HEK293T (cell line): ENCODE data around the gene MAN1B1.

Experiments used
- CTCF ChIA-PET: fragments of 350-600 bp; formaldehyde crosslinking; extraction: SDS; loops from one replicate; lab custom pipeline; 2021; ENCODE audit warnings: antibody characterized with exemption, inconsistent platforms; lab: Yijun Ruan, JAX
- POLR2A ChIA-PET: fragments of 350-600 bp; formaldehyde crosslinking; extraction: SDS; loops from one replicate; lab custom pipeline; 2020; ENCODE audit warnings: antibody characterized with exemption, inconsistent platforms; lab: Yijun Ruan, JAX
- DNase-seq: peaks from one replicate; pipeline ENCODE4 v3.0.0; 2012; ENCODE audit warnings: mixed read lengths; ENCODE audit errors: extremely low spot score
- ARNT ChIP-seq: fragments of 450-650 bp; IDR thresholded peaks from 2 replicates; pipeline ENCODE4 v1.6.1; 2017; ENCODE audit warnings: mild to moderate bottlenecking
- BHLHE40 ChIP-seq: fragments of 450-650 bp; IDR thresholded peaks from 2 replicates; pipeline ENCODE4 v1.6.1; 2016; ENCODE audit warnings: mild to moderate bottlenecking, moderate library complexity, borderline replicate concordance
- CTBP1 ChIP-seq: fragments of 450-650 bp; IDR thresholded peaks from 2 replicates; pipeline ENCODE4 v1.6.1; 2016; ENCODE audit warnings: borderline replicate concordance
- ELF4 ChIP-seq: fragments of 450-650 bp; IDR thresholded peaks from 2 replicates; pipeline ENCODE4 v1.6.1; 2017; ENCODE audit warnings: antibody characterized with exemption
- FOXA1 ChIP-seq: fragments of 450-650 bp; IDR thresholded peaks from 2 replicates; pipeline ENCODE4 v1.6.1; 2016; ENCODE audit warnings: mild to moderate bottlenecking
- FOXK2 ChIP-seq: fragments of 450-650 bp; IDR thresholded peaks from 2 replicates; pipeline ENCODE4 v1.6.1; 2016; ENCODE audit warnings: mild to moderate bottlenecking
- FOXM1 ChIP-seq: fragments of 450-650 bp; IDR thresholded peaks from 2 replicates; pipeline ENCODE4 v1.6.1; 2017; ENCODE audit warnings: mild to moderate bottlenecking, borderline replicate concordance
- HDGF ChIP-seq: fragments of 450-650 bp; IDR thresholded peaks from 2 replicates; pipeline ENCODE4 v1.6.1; 2017; ENCODE audit warnings: antibody characterized with exemption, borderline replicate concordance
- L3MBTL2 ChIP-seq: fragments of 450-650 bp; conservative IDR thresholded peaks from 2 replicates; pipeline ENCODE4 v1.6.1; 2016; ENCODE audit warnings: mild to moderate bottlenecking
- LEF1 ChIP-seq: fragments of 450-650 bp; IDR thresholded peaks from 2 replicates; pipeline ENCODE4 v1.6.1; 2017; ENCODE audit warnings: mild to moderate bottlenecking, borderline replicate concordance
- NFRKB ChIP-seq: fragments of 450-650 bp; IDR thresholded peaks from 2 replicates; pipeline ENCODE4 v1.6.1; 2016; ENCODE audit warnings: mild to moderate bottlenecking, moderate library complexity
- SP1 ChIP-seq: fragments of 450-650 bp; IDR thresholded peaks from 2 replicates; pipeline ENCODE4 v1.6.1; 2017
- SUZ12 ChIP-seq: fragments of 450-650 bp; IDR thresholded peaks from 2 replicates; pipeline ENCODE4 v1.6.1; 2016; ENCODE audit warnings: mild to moderate bottlenecking
- TARDBP ChIP-seq: fragments of 450-650 bp; IDR thresholded peaks from 2 replicates; pipeline ENCODE4 v1.6.1; 2016
- ZNF384 ChIP-seq: fragments of 450-650 bp; IDR thresholded peaks from 2 replicates; pipeline ENCODE4 v1.6.1; 2016
- TF ChIP-seq, protein P1 (sequence below): fragments of 450-650 bp; IDR thresholded peaks from 2 replicates; pipeline ENCODE4 v1.6.1; 2016

MAN1B1 gene

DNA sequence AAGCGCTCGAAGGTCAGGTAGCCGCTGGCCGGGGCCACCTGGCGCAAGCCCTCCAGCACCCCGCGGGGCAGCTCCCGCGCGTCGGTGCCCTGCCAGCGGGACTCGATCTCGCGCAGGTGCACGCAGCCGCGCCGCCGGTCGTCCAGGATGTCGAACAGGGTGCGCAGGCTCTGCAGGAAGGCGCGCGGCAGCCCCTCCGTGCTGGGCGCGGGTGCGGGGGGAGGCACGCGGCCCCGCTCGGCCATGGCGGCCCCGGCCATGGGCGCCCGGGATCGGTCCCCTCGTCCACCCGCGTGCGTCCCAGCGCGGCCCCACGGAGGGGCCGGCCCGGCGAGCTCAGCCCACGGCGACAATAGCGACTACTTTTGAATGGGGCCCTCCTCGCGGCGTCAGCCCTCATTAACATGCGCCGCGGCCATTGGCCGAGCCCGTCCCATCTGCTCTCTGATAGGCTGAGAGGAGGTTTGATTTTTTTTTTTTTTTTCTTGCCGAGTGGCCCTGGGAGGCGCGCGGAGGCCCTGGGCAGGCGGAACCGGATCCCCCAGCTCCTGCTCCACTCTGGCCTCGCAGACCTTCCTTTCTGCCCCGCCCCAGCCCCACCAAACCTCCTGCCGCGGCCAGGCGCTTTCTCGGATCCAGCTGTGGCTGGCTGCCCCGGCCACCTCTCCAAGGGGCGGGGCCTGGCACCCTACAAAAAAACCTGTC is 16.4 kb upstream of the MAN1B1 start, which contains the start of gene SAPCD2:
TSS of gene SAPCD2 (minus strand) at position 357 of the 705 bp plus-strand sequence. CDS start at position 260, 97 bp downstream.
- peak; percentile 93 for DNase-seq
- CTCF ChIA-PET: interaction anchor here (0.8 to 2.4 kb wide), 7 partner anchors 12 to 166 kb away, joined by 3 to 11 read pairs (median 8); partner anchors contain the start of genes ABCA2 and NPDC1
- TF ChIP-seq LEF1 (0 out of 2 replicates have a peak, but pooled peaks have one; percentile 41), FOXM1 (peak; percentile 51; the same call in 1 of the 2 replicates), FOXK2 (no peak), NFRKB (no peak), TARDBP (no peak), SUZ12 (no peak), ARNT (no peak), ZNF384 (peak; percentile 99), L3MBTL2 (peak; percentile 48; the same call in 1 of the 2 replicates)
- TF ChIP-seq, protein P1, sequence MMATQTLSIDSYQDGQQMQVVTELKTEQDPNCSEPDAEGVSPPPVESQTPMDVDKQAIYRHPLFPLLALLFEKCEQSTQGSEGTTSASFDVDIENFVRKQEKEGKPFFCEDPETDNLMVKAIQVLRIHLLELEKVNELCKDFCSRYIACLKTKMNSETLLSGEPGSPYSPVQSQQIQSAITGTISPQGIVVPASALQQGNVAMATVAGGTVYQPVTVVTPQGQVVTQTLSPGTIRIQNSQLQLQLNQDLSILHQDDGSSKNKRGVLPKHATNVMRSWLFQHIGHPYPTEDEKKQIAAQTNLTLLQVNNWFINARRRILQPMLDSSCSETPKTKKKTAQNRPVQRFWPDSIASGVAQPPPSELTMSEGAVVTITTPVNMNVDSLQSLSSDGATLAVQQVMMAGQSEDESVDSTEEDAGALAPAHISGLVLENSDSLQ: no peak
- POLR2A ChIA-PET: interaction anchor here (0.9 to 3.2 kb wide), 10 partner anchors 12 to 828 kb away, joined by 3 to 27 read pairs (median 4); partner anchors contain the start of gene MAN1B1

DNA sequence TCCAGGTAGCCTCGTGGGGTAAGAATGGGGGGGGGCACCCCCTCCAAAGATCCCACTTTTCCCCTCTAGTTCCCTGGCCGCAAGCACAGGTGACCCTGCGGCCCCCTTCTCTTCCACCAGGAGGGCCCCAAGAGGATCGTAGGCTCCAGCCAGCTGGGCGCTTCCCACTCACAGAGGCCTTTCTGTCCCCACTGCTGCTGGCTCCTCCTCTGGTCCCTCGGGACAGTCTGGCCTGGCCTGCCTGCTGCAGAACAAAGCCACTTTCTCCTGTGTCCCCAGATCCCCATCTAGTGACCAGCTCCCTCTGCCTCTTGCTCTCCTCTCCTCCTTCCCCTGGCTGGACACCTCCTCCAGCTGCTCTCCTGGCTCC is 15.9 kb upstream of the MAN1B1 start:
- no peak for DNase-seq
- CTCF ChIA-PET: interaction anchor here (0.8 to 2.4 kb wide), 6 partner anchors 13 to 166 kb away, joined by 3 to 11 read pairs (median 6); partner anchors contain the start of genes ABCA2 and NPDC1
- TF ChIP-seq L3MBTL2: 0 out of 2 replicates have a peak, but pooled peaks have one; percentile 1
- TF ChIP-seq LEF1: no peak
- POLR2A ChIA-PET: interaction anchor here (1.2 to 3.2 kb wide), 5 partner anchors 13 to 170 kb away, joined by 3 to 27 read pairs (median 5); partner anchors contain the start of gene MAN1B1

DNA sequence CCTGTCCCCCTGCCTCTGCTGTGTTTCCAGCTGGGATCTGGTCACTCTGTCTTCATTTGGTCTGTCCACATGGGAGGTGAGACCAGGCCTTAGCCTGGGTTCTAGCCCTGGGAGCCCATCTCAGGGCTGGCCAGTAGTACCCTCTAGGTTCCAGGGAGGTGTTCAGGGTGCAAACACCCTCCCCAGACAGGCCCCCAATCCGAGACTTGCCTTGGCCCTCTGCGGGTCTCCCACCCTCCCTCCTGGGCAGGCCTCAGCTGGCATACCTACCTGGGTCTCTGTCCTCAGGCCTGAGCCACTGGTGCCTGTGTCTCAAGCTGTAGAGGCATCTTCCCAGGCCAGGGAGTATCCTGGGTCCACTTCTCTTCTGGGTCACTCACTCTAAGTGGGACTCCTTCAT is 15.5 kb upstream of the MAN1B1 start:
- ChIA-PET CTCF (interaction anchor here (1.2 to 2.4 kb wide), 4 partner anchors 13 to 42 kb away, joined by 3 to 11 read pairs (median 8); partner anchors contain the start of genes ABCA2 and NPDC1), POLR2A (interaction anchor here (1.3 to 3.2 kb wide), 4 partner anchors 12 to 169 kb away, joined by 3 to 27 read pairs (median 6); partner anchors contain the start of gene MAN1B1)
- no peak for DNase-seq

DNA sequence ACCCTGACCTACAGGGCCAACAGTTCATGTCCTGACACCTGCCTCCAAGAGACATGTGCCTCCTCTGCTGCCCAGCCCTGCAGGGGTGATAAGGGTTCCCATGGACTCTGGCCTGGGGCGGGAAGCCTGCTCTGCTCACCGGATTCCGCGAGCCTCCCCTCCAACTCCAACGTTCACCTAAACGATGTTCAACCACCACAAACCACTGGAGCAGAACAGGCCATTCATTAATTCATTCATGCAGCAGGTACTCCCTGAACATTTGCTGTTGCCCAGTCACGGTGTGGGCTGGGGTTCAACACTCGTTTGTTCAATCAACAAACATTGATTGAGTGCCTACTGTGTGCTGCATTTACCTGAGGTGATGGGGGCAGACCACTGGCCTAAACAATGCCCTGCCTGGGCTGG is 12.8 kb upstream of the MAN1B1 start:
- DNase-seq: no peak
- POLR2A ChIA-PET: interaction anchor here (1.5 kb wide), 1 partner anchor 55 kb away, joined by 3 read pairs; no protein-coding TSS in a partner anchor
- CTCF ChIA-PET: interaction anchor here (1.0 kb wide), 1 partner anchor 10 kb away, joined by 3 read pairs; no protein-coding TSS in a partner anchor

More for the DNA sequence above, 15.5 kb upstream of the MAN1B1 start:
- no peak for TF ChIP-seq ZNF384
- no peak for TF ChIP-seq CTBP1
- TF ChIP-seq SUZ12: no peak
- TF ChIP-seq, protein P1: no peak
- TF ChIP-seq L3MBTL2: no peak
- TF ChIP-seq FOXK2: no peak
- no peak for TF ChIP-seq ARNT
- no peak for TF ChIP-seq SP1
- no peak for TF ChIP-seq NFRKB
- TF ChIP-seq FOXM1: no peak
- no peak for TF ChIP-seq TARDBP
- TF ChIP-seq HDGF: no peak
- TF ChIP-seq ELF4: no peak
- no peak for TF ChIP-seq FOXA1
- no peak for TF ChIP-seq LEF1
- TF ChIP-seq BHLHE40: no peak

DNA sequence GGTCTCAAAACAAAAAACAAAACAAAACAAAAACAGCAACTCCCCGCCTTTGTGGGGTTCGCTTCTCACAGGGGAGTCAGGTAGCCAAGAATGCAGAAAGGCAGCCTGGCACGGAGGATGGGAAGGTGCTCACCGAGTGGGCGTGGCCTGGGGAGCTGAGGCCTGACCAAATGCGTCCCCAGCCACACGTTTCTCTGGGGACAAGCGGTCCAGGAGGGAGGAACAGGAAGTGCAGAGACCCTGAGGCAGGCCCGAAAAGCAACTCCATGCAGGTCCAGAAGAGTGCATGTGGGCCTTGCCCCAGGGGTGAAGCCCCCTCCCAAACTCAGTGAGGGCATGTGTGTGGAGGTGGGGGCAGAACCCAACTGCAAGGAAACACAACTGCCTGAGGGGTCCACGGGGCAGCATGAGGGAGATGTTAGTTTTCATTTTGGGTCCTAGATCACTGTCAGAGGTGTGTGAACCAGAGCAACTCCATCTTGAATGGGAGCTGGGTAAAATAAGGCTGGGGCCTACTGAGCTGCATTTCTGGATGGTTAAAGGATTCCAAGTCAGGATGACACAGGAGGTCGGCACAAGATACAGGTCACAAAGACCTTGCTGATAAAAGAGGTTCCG is 12.0 kb upstream of the MAN1B1 start:
- ChIA-PET POLR2A (interaction anchor here (1.5 kb wide), 1 partner anchor 55 kb away, joined by 3 read pairs; no protein-coding TSS in a partner anchor), CTCF (no interaction called here)
- no peak for TF ChIP-seq FOXA1
- no peak for TF ChIP-seq NFRKB
- no peak for TF ChIP-seq FOXM1
- no peak for TF ChIP-seq L3MBTL2
- no peak for TF ChIP-seq BHLHE40
- TF ChIP-seq TARDBP: no peak
- no peak for TF ChIP-seq LEF1
- TF ChIP-seq ARNT: no peak
- no peak for TF ChIP-seq ZNF384
- no peak for TF ChIP-seq SP1
- no peak for DNase-seq

More for the DNA sequence above, 12.8 kb upstream of the MAN1B1 start:
- TF ChIP-seq FOXK2 (no peak), HDGF (no peak), SUZ12 (no peak), SP1 (no peak), L3MBTL2 (no peak), ZNF384 (no peak), NFRKB (no peak), ARNT (no peak)

DNA sequence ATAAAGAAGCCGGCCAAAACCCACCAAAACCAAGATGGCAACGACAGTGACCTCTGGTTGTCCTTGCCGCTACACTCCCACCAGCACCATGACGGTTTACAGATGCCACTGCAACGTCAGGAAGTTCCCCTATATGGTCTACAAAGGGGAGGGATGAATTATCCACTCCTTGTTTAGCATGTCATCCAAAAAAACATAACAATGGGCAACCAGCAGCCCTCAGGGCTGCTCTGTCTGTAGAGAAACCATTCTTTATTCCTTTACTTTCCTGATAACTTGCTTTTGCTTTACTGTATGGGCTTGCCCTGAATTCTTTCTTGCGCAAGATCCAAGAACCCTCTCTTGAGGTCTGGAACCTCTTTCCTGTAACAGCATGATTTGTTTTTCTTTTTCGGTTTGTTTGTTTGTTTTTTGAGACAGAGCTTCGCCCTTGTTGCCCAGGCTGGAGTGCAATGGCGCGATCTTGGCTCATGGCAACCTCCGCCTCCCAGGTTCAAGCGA is 11.5 kb upstream of the MAN1B1 start:
- DNase-seq: no peak
- CTCF ChIA-PET: no interaction called here
- TF ChIP-seq FOXA1 (no peak), ARNT (no peak), SP1 (no peak), L3MBTL2 (no peak), BHLHE40 (no peak), HDGF (no peak), LEF1 (no peak), SUZ12 (no peak), FOXM1 (no peak), TARDBP (no peak), CTBP1 (no peak)
- TF ChIP-seq, protein P1: no peak
- POLR2A ChIA-PET: interaction anchor here (1.5 to 2.5 kb wide), 2 partner anchors 11 to 54 kb away, joined by 3 to 15 read pairs; partner anchors contain the start of gene MAN1B1
